Common myeloid progenitor, CD34-positive (primary cell): ENCODE results near the gene KRTAP9-6.
"Not testable (repeated sequence)": the region's sequence is repeated elsewhere in the genome, so short reads cannot be mapped to it uniquely, and the experiment has no call there.

Experiments
- CTCF ChIA-PET: fragments of 350-600 bp; sonication (Branson Sonifier 250); formaldehyde crosslinking; loops from one replicate; lab custom pipeline; 2021; ENCODE audit warnings: antibody characterized with exemption; lab: Charles Lee
- POLR2A ChIA-PET: fragments of 350-600 bp; sonication (Branson Sonifier 250); formaldehyde crosslinking; loops from one replicate; lab custom pipeline; 2021; ENCODE audit warnings: antibody characterized with exemption; lab: Charles Lee
- DNase-seq, 3 donors: peaks; one replicate each; pipeline versions ENCODE4 v3.0.0 to v3.0.0-alpha.2; 2013
- H3K27ac ChIP-seq, 2 experiments: 1 replicate in 1 of 2; 2 replicates in 1 of 2; pipeline ENCODE4 v1.7.0; 2013; ENCODE audit warnings: inconsistent platforms in 2 of 2, low read length in 2 of 2, mild to moderate bottlenecking in 2 of 2, low read depth in 1 of 2, moderate library complexity in 1 of 2; ENCODE audit not compliant: severe bottlenecking in 2 of 2, insufficient read depth in 1 of 2, poor library complexity in 1 of 2
- H3K27me3 ChIP-seq, 5 experiments: replicated peaks in 2 of 5; 1 replicate in 3 of 5; 2 replicates in 2 of 5; pipeline versions ENCODE4 v1.6.1 to v1.7.0; 2013; ENCODE audit warnings: low read length in 4 of 5, mild to moderate bottlenecking in 2 of 5, moderate library complexity in 2 of 5, inconsistent platforms in 1 of 5; ENCODE audit not compliant: insufficient read depth in 5 of 5, control insufficient read depth in 4 of 5
- H3K36me3 ChIP-seq, 4 experiments: 1 replicate in 2 of 4; 2 replicates in 2 of 4; pipeline versions ENCODE4 v1.6.1 to v1.7.0; 2013; ENCODE audit warnings: low read length in 3 of 4, control low read depth in 1 of 4, mild to moderate bottlenecking in 1 of 4; ENCODE audit not compliant: control insufficient read depth in 4 of 4, insufficient read depth in 4 of 4
- H3K4me1 ChIP-seq, 4 experiments: 1 replicate in 3 of 4; 2 replicates in 1 of 4; pipeline versions ENCODE4 v1.6.1 to v1.7.1; 2013; ENCODE audit warnings: low read length in 3 of 4, mild to moderate bottlenecking in 3 of 4, control low read depth in 1 of 4, inconsistent platforms in 1 of 4, moderate library complexity in 1 of 4; ENCODE audit not compliant: control insufficient read depth in 4 of 4, insufficient read depth in 4 of 4; ENCODE audit errors: control extremely low read depth in 1 of 4
- H3K4me3 ChIP-seq, 7 experiments: 1 replicate in 4 of 7; 2 replicates in 3 of 7; pipeline versions ENCODE4 v1.5.1 to v1.7.0; 2013; ENCODE audit warnings: mild to moderate bottlenecking in 7 of 7, low read length in 6 of 7, moderate library complexity in 6 of 7, inconsistent platforms in 2 of 7, low read depth in 2 of 7, control low read depth in 1 of 7; ENCODE audit not compliant: insufficient read depth in 4 of 7, control insufficient read depth in 1 of 7; ENCODE audit errors: extremely low read depth in 1 of 7
- H3K9me3 ChIP-seq, 5 experiments: 1 replicate in 4 of 5; 2 replicates in 1 of 5; pipeline versions ENCODE4 v1.6.1 to v1.7.1; 2013; ENCODE audit warnings: low read length in 4 of 5, mild to moderate bottlenecking in 2 of 5, inconsistent platforms in 1 of 5, low read depth in 1 of 5, moderate library complexity in 1 of 5; ENCODE audit not compliant: control insufficient read depth in 4 of 5, insufficient read depth in 2 of 5; ENCODE audit errors: control extremely low read depth in 1 of 5
- WGBS: methylation state at CpG from one replicate; pipeline ENCODE4 v1.1.5; 2013; ENCODE audit not compliant: insufficient coverage; 5-methylcytosine and 5-hydroxymethylcytosine counted together

Gene KRTAP9-6

GRCh38 chr17:41232399-41233105 is 32.6 kb upstream of the KRTAP9-6 start, which contains the start of gene KRTAP9-3:
Gene KRTAP9-3 (plus strand): TSS chr17:41232449. CDS start chr17:41232502, 53 bp downstream.
- H3K27ac ChIP-seq, H3K27me3 ChIP-seq, CTCF ChIA-PET, POLR2A ChIA-PET, H3K4me3 ChIP-seq, H3K4me1 ChIP-seq, H3K36me3 ChIP-seq, H3K9me3 ChIP-seq: not testable (repeated sequence)
- WGBS = 100% methylated on average over 1 of the region's 1 CpG
- peak in 2 of 3 donors; percentile 6 to 28 for DNase-seq

- CTCF ChIA-PET, POLR2A ChIA-PET, H3K9me3 ChIP-seq, H3K4me3 ChIP-seq, H3K27ac ChIP-seq, DNase-seq, H3K4me1 ChIP-seq, H3K27me3 ChIP-seq, H3K36me3 ChIP-seq: not testable (repeated sequence)
- WGBS = 97% methylated on average over 3 of the region's 4 CpGs
Observed at GRCh38 chr17:41237116-41237515, 28.1 kb upstream of the KRTAP9-6 start.

DNA sequence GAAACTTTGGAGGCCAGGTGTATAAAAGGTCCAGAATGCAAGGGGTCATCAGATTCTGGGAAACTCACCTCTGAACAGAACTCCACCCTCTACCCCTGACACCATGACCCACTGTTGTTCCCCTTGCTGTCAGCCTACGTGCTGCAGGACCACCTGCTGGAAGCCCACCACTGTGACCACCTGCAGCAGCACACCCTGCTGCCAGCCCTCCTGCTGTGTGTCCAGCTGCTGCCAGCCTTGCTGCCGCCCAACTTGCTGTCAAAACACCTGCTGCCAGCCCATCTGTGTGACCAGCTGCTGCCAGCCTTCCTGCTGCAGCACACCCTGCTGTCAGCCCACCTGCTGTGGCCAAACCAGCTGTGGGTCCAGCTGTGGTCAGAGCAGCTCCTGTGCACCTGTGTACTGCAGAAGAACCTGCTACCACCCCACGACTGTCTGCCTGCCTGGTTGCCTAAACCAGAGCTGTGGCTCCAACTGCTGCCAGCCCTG is 27.2 kb upstream of the KRTAP9-6 start, which contains the start of gene KRTAP9-8:
Gene KRTAP9-8 (plus strand): TSS at position 51 of the 489 bp plus-strand sequence. CDS start 53 bp downstream, at position 104.
- CTCF ChIA-PET, H3K27ac ChIP-seq, H3K9me3 ChIP-seq, POLR2A ChIA-PET, H3K4me3 ChIP-seq, H3K36me3 ChIP-seq, H3K27me3 ChIP-seq, H3K4me1 ChIP-seq, DNase-seq: not testable (repeated sequence)
- WGBS = no CpG with 5 or more reads among the region's 3 CpGs

DNA sequence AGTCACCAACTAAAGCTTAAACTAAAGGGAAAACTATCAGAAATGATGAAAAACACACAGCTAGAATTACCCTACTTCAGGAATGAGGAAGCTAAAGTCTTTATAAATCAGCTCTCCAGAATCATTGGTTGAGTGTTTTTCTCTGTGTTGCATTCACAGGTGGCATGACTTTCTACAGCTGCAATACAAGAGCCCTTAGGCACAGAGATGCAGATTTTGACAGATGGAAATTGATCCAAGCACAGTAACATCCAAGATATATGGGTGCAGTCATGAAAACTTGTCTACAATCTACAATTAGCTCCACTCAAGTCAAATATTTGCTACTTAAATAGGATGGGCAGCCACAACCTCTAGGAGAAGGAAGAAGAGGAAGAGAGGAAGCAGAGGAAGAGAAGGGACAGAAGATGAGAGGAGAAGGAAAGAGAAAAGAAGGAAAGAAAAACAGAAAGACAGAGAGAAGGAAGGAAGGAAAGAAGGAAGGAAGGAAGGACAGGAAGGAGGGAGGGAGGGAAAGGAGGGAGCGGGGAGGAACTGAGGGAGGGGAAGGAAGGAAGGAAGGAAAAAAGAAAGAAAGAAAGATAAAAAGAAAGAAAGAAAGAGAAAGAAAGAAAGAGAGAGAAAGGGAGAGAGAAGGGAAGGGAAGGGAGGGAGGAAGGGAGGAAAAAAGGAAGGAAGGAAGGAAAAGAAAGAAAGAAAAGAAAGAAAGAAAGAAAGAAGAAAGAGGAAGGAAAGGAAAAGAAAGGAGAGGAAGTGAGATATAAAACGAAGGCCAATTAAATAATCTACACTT is 18.0 kb upstream of the KRTAP9-6 start:
- H3K27me3 ChIP-seq, DNase-seq, H3K36me3 ChIP-seq, H3K27ac ChIP-seq, H3K4me3 ChIP-seq, H3K4me1 ChIP-seq, H3K9me3 ChIP-seq, CTCF ChIA-PET, POLR2A ChIA-PET: not testable (repeated sequence)
- WGBS = 100% methylated on average over 1 of the region's 2 CpGs

- CTCF ChIA-PET, H3K4me1 ChIP-seq, H3K4me3 ChIP-seq, H3K27me3 ChIP-seq, H3K9me3 ChIP-seq, H3K36me3 ChIP-seq, DNase-seq, H3K27ac ChIP-seq, POLR2A ChIA-PET: not testable (repeated sequence)
- WGBS = no CpG with 5 or more reads among the region's 2 CpGs
Observed at GRCh38 chr17:41249637-41250240, 15.4 kb upstream of the KRTAP9-6 start, which contains the start of gene KRTAP9-4. Gene KRTAP9-4 (plus strand): TSS chr17:41249687. CDS start chr17:41249721, 34 bp downstream.

- Histone ChIP-seq H3K4me3 (no peak overlapping the region), H3K27ac (no peak overlapping the region), H3K9me3 (no peaks in the 10 kb centered on the region), H3K4me1 (no peaks in the 10 kb centered on the region), H3K27me3 (peaks cover 0 to 4% (median 0%) of the 10 kb centered on the region in 5 experiments), H3K36me3 (no peaks in the 10 kb centered on the region)
- POLR2A ChIA-PET = no interaction called here
- no peak for DNase-seq
- CTCF ChIA-PET = interaction anchor here (0.9 kb wide), 1 partner anchor 71 kb away, joined by 3 read pairs; no protein-coding TSS in a partner anchor
- 80% methylated on average over 1 of the region's 1 CpG for WGBS
Observed at GRCh38 chr17:41251261-41251660, 13.9 kb upstream of the KRTAP9-6 start.
